HL-60 (cell line): ENCODE data around the gene LRIT2.

Experiments
- GABPA ChIP-seq: IDR thresholded peaks from 2 replicates; pipeline ENCODE4 v1.6.1; 2012; ENCODE audit warnings: low read depth
- POLR2AphosphoS5 ChIP-seq: IDR thresholded peaks from 2 replicates; pipeline ENCODE4 v1.6.1; 2012; ENCODE audit warnings: low read depth
- TF ChIP-seq, protein P1 (sequence below): IDR thresholded peaks from 2 replicates; pipeline ENCODE4 v1.6.1; 2012; ENCODE audit warnings: low read depth; ENCODE audit not compliant: insufficient replicate concordance
- TF ChIP-seq, protein P2 (sequence below): IDR thresholded peaks from one replicate; pipeline ENCODE4 v1.5.1; 2011; ENCODE audit warnings: low read length, control low read depth, inconsistent platforms; ENCODE audit not compliant: insufficient read depth

DNA sequence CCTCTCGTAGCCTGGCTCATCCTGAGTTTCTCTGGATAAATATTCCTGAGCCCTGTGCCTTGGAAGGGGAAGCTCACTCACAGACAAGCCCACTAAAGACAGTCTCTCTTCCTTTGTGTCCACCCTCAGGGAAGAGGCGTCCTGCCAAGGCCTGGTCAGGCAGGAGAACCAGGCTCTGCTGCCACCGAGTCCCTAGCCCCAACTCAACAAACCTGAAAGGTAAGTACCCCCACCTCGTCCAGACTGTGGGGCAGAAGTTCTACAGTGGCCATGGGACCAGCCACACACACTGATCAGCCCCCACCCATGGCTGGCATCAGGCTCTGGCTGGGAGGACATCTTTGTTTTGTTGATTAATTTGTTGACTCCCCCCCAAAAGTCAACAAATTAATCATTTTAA lies 49.0 kb downstream of the LRIT2 start:
- TF ChIP-seq, protein P1, sequence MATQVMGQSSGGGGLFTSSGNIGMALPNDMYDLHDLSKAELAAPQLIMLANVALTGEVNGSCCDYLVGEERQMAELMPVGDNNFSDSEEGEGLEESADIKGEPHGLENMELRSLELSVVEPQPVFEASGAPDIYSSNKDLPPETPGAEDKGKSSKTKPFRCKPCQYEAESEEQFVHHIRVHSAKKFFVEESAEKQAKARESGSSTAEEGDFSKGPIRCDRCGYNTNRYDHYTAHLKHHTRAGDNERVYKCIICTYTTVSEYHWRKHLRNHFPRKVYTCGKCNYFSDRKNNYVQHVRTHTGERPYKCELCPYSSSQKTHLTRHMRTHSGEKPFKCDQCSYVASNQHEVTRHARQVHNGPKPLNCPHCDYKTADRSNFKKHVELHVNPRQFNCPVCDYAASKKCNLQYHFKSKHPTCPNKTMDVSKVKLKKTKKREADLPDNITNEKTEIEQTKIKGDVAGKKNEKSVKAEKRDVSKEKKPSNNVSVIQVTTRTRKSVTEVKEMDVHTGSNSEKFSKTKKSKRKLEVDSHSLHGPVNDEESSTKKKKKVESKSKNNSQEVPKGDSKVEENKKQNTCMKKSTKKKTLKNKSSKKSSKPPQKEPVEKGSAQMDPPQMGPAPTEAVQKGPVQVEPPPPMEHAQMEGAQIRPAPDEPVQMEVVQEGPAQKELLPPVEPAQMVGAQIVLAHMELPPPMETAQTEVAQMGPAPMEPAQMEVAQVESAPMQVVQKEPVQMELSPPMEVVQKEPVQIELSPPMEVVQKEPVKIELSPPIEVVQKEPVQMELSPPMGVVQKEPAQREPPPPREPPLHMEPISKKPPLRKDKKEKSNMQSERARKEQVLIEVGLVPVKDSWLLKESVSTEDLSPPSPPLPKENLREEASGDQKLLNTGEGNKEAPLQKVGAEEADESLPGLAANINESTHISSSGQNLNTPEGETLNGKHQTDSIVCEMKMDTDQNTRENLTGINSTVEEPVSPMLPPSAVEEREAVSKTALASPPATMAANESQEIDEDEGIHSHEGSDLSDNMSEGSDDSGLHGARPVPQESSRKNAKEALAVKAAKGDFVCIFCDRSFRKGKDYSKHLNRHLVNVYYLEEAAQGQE: no peak
- TF ChIP-seq POLR2AphosphoS5 (no peak), GABPA (no peak)
- TF ChIP-seq, protein P2, sequence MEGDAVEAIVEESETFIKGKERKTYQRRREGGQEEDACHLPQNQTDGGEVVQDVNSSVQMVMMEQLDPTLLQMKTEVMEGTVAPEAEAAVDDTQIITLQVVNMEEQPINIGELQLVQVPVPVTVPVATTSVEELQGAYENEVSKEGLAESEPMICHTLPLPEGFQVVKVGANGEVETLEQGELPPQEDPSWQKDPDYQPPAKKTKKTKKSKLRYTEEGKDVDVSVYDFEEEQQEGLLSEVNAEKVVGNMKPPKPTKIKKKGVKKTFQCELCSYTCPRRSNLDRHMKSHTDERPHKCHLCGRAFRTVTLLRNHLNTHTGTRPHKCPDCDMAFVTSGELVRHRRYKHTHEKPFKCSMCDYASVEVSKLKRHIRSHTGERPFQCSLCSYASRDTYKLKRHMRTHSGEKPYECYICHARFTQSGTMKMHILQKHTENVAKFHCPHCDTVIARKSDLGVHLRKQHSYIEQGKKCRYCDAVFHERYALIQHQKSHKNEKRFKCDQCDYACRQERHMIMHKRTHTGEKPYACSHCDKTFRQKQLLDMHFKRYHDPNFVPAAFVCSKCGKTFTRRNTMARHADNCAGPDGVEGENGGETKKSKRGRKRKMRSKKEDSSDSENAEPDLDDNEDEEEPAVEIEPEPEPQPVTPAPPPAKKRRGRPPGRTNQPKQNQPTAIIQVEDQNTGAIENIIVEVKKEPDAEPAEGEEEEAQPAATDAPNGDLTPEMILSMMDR: no peak
